H9 (cell line): ENCODE results near the gene EVI5L. TPM values are rescaled to one million over a fixed set of nuclear protein-coding genes. Genes with fewer than 3 reads are reported as not detected.

ENCODE experiments used
- DNase-seq: peaks from one replicate; pipeline ENCODE4 v3.0.0-alpha.2; 2017
- H2AFZ ChIP-seq: one replicate; pipeline ENCODE4 v1.6.1; 2013; ENCODE audit warnings: mild to moderate bottlenecking, low read length, control low read depth, moderate library complexity
- H2AK5ac ChIP-seq: 2 replicates; pipeline ENCODE4 v1.6.1; 2013; ENCODE audit warnings: low read length, control low read depth, mixed read lengths; ENCODE audit not compliant: insufficient read length
- H2BK120ac ChIP-seq: one replicate; pipeline ENCODE4 v1.6.1; 2013; ENCODE audit warnings: low read depth, mild to moderate bottlenecking, low read length, control low read depth, inconsistent platforms; ENCODE audit not compliant: poor library complexity, severe bottlenecking
- H2BK12ac ChIP-seq: 2 replicates; pipeline ENCODE4 v1.6.1; 2013; ENCODE audit warnings: low read length, control low read depth, mixed read lengths, low read depth; ENCODE audit not compliant: insufficient read length
- H2BK15ac ChIP-seq: 2 replicates; pipeline ENCODE4 v1.6.1; 2013; ENCODE audit warnings: low read depth, low read length, control low read depth
- H2BK20ac ChIP-seq: one replicate; pipeline ENCODE4 v1.6.1; 2013; ENCODE audit warnings: low read depth, mild to moderate bottlenecking, low read length, control low read depth, inconsistent platforms; ENCODE audit not compliant: poor library complexity, severe bottlenecking
- H2BK5ac ChIP-seq: 2 replicates; pipeline ENCODE4 v1.6.1; 2013; ENCODE audit warnings: low read length, control low read depth, mixed read lengths; ENCODE audit not compliant: insufficient read length
- H3K14ac ChIP-seq: 2 replicates; pipeline ENCODE4 v1.6.1; 2013; ENCODE audit warnings: low read length, control low read depth; ENCODE audit not compliant: insufficient read depth
- H3K18ac ChIP-seq: 2 replicates; pipeline ENCODE4 v1.6.1; 2013; ENCODE audit warnings: low read depth, mild to moderate bottlenecking, mixed read lengths, low read length, control low read depth; ENCODE audit not compliant: insufficient read length
- H3K23ac ChIP-seq: 2 replicates; pipeline ENCODE4 v1.6.1; 2013; ENCODE audit warnings: low read length, control low read depth, mixed read lengths, low read depth; ENCODE audit not compliant: insufficient read length
- H3K23me2 ChIP-seq: 2 replicates; pipeline ENCODE4 v1.6.1; 2013; ENCODE audit warnings: low read depth, mild to moderate bottlenecking, mixed read lengths, low read length, control low read depth; ENCODE audit not compliant: insufficient read length, poor library complexity, severe bottlenecking
- H3K27ac ChIP-seq: 2 replicates; pipeline ENCODE4 v1.5.1; 2013; ENCODE audit warnings: low read length, control low read depth, mixed read lengths, low read depth; ENCODE audit not compliant: insufficient read length
- H3K27me3 ChIP-seq: 2 replicates; pipeline ENCODE4 v1.6.1; 2013; ENCODE audit warnings: low read length, control low read depth, inconsistent platforms; ENCODE audit not compliant: insufficient read depth
- H3K4ac ChIP-seq: 2 replicates; pipeline ENCODE4 v1.6.1; 2013; ENCODE audit warnings: low read depth, mild to moderate bottlenecking, control low read depth, inconsistent platforms, low read length, moderate library complexity
- H3K4me1 ChIP-seq: 2 replicates; pipeline ENCODE4 v1.6.1; 2013; ENCODE audit warnings: low read length, control low read depth, inconsistent platforms; ENCODE audit not compliant: insufficient read depth
- H3K4me2 ChIP-seq: 2 replicates; pipeline ENCODE4 v1.6.1; 2013; ENCODE audit warnings: low read length, control low read depth, mixed read lengths; ENCODE audit not compliant: insufficient read length, insufficient read depth
- H3K56ac ChIP-seq: 2 replicates; pipeline ENCODE4 v1.6.1; 2013; ENCODE audit warnings: low read depth, mild to moderate bottlenecking, mixed read lengths, low read length, control low read depth; ENCODE audit not compliant: insufficient read length
- H3K79me1 ChIP-seq: 2 replicates; pipeline ENCODE4 v1.6.1; 2013; ENCODE audit warnings: low read depth, mild to moderate bottlenecking, moderate library complexity, low read length, control low read depth, inconsistent platforms; ENCODE audit not compliant: insufficient read depth, poor library complexity, severe bottlenecking
- H3K79me2 ChIP-seq: 2 replicates; pipeline ENCODE4 v1.6.1; 2013; ENCODE audit warnings: low read length, control low read depth, inconsistent platforms; ENCODE audit not compliant: insufficient read depth
- H3K9ac ChIP-seq: 2 replicates; pipeline ENCODE4 v1.6.1; 2013; ENCODE audit warnings: low read length, control low read depth, mixed read lengths; ENCODE audit not compliant: insufficient read length; ENCODE audit errors: extremely low read depth
- H3K9me3 ChIP-seq: one replicate; pipeline ENCODE4 v1.6.1; 2013; ENCODE audit warnings: low read depth, low read length, inconsistent platforms; ENCODE audit not compliant: control insufficient read depth
- H3T11ph ChIP-seq: one replicate; pipeline ENCODE4 v1.6.1; 2013; ENCODE audit warnings: mild to moderate bottlenecking, low read length, control low read depth, inconsistent platforms
- H4K20me1 ChIP-seq: one replicate; pipeline ENCODE4 v1.6.1; 2013; ENCODE audit not compliant: control insufficient read depth, insufficient read length, insufficient read depth
- H4K5ac ChIP-seq: 2 replicates; pipeline ENCODE4 v1.6.1; 2013; ENCODE audit warnings: low read depth, mild to moderate bottlenecking, mixed read lengths, low read length, control low read depth; ENCODE audit not compliant: insufficient read length
- H4K8ac ChIP-seq: replicated peaks from 2 replicates; pipeline ENCODE4 v1.6.1; 2013; ENCODE audit warnings: low read length, control low read depth, mixed read lengths, low read depth; ENCODE audit not compliant: insufficient read length
- H4K91ac ChIP-seq: 2 replicates; pipeline ENCODE4 v1.6.1; 2013; ENCODE audit warnings: low read depth, mild to moderate bottlenecking, moderate library complexity, mixed read lengths, low read length, control low read depth; ENCODE audit not compliant: insufficient read length
- H3K27ac Mint-ChIP-seq, 3 experiments: 2 replicates in 2 of 3; 3 replicates in 1 of 3; pipeline ENCODE4 v1.8.0; 2020 to 2021; ENCODE audit warnings: mixed read lengths in 3 of 3, mild to moderate bottlenecking in 1 of 3, moderate library complexity in 1 of 3
- H3K27me3 Mint-ChIP-seq: 2 replicates; pipeline ENCODE4 v1.8.0; 2021; ENCODE audit warnings: low read depth, mild to moderate bottlenecking, moderate library complexity, mixed read lengths
- H3K36me3 Mint-ChIP-seq, 3 experiments: 2 replicates in 2 of 3; 3 replicates in 1 of 3; pipeline ENCODE4 v1.8.0; 2020 to 2021; ENCODE audit warnings: low read depth in 3 of 3, mixed read lengths in 3 of 3; ENCODE audit not compliant: insufficient read depth in 1 of 3
- H3K4me1 Mint-ChIP-seq, 2 experiments: 2 replicates each; pipeline ENCODE4 v1.8.0; 2020; ENCODE audit warnings: mixed read lengths in 2 of 2
- H3K4me3 Mint-ChIP-seq, 2 experiments: 2 replicates in 1 of 2; 3 replicates in 1 of 2; pipeline ENCODE4 v1.8.0; 2020 to 2021; ENCODE audit warnings: mild to moderate bottlenecking in 2 of 2, mixed read lengths in 2 of 2, moderate library complexity in 1 of 2
- H3K9me3 Mint-ChIP-seq, 2 experiments: 2 replicates in 1 of 2; 3 replicates in 1 of 2; pipeline ENCODE4 v1.8.0; 2020; ENCODE audit warnings: mild to moderate bottlenecking in 2 of 2, mixed read lengths in 2 of 2, moderate library complexity in 1 of 2
- CTCF ChIP-seq: fragments of 200-600 bp; sonication (generic); conservative IDR thresholded peaks from 3 replicates; pipeline ENCODE4 v1.8.0; 2021; ENCODE audit warnings: antibody characterized with exemption, mild to moderate bottlenecking
- WGBS: extraction: QIAGEN DNeasy Blood & Tissue Kit; methylation state at CpG from one replicate; pipeline ENCODE4 v1.1.7; 2013; ENCODE audit warnings: missing lambda C conversion rate, low lambda C conversion rate, mixed read lengths; ENCODE audit not compliant: insufficient read length; ENCODE audit errors: extremely low coverage; 5-methylcytosine and 5-hydroxymethylcytosine counted together
- total RNA-seq: library from RNA; stranded (reverse); gene quantifications from 2 replicates; pipeline ENCODE4 v1.2.1, GENCODE V29; 2021

Gene EVI5L
- total RNA-seq, 1 experiment from 2014 or later, result 7.1 TPM

- H3K4ac ChIP-seq, result no peak overlapping the region
- H3K9ac ChIP-seq, result no peak overlapping the region
- no peak overlapping the region for H3K4me2 ChIP-seq
- H4K8ac ChIP-seq, result no peak overlapping the region
- no peaks in the 10 kb centered on the region for H3K23me2 ChIP-seq
- Mint-ChIP-seq H3K9me3 (peaks cover 0 to 8% of the 10 kb centered on the region in 2 experiments; a peak in 3 of 5 replicates), H3K4me1 (peaks cover 0 to 2% of the 10 kb centered on the region in 2 experiments; a peak in 1 of 4 replicates), H3K27ac (peak overlapping the region in 1 of 3 experiments; percentile 42; a peak in 1 of 7 replicates), H3K36me3 (no peaks in the 10 kb centered on the region), H3K27me3 (peaks cover 71% of the 10 kb centered on the region), H3K4me3 (no peak overlapping the region)
- H3K79me1 ChIP-seq, result no peaks in the 10 kb centered on the region
- peaks cover 1% of the 10 kb centered on the region for H3K9me3 ChIP-seq
- no peak overlapping the region for H2BK5ac ChIP-seq
- no peak overlapping the region for H4K5ac ChIP-seq
- H2BK12ac ChIP-seq, result no peak overlapping the region
- no peak overlapping the region for H3K23ac ChIP-seq
- no peaks in the 10 kb centered on the region for H3K79me2 ChIP-seq
- no peak overlapping the region for H3K14ac ChIP-seq
- no peak overlapping the region for H3K18ac ChIP-seq
- WGBS, result no CpG with 5 or more reads among the region's 4 CpGs
- no peak for TF ChIP-seq CTCF
- no peak overlapping the region for H3T11ph ChIP-seq
- H3K27ac ChIP-seq, result no peak overlapping the region
- no peak overlapping the region for H2BK20ac ChIP-seq
- no peak overlapping the region for H3K56ac ChIP-seq
- H4K91ac ChIP-seq, result no peak overlapping the region
- H2AK5ac ChIP-seq, result no peak overlapping the region
- H2BK15ac ChIP-seq, result no peak overlapping the region
- no peaks in the 10 kb centered on the region for H3K4me1 ChIP-seq
- H2BK120ac ChIP-seq, result no peak overlapping the region
- H4K20me1 ChIP-seq, result no peaks in the 10 kb centered on the region
- DNase-seq, result no peak
- H3K27me3 ChIP-seq, result no peaks in the 10 kb centered on the region; the same call in 1 of the 2 replicates
- no peak overlapping the region for H2AFZ ChIP-seq
Measured at GRCh38 chr19:7822910-7823515, 7.0 kb upstream of the EVI5L start.
